ENCODE results near the gene MACROD2. TPM values are rescaled to one million over a fixed set of nuclear protein-coding genes. Genes with fewer than 3 reads are reported as not detected.
"Not testable (repeated sequence)": the region's sequence is repeated elsewhere in the genome, so short reads cannot be mapped to it uniquely, and the experiment has no call there.

Gene MACROD2
- polyA plus RNA-seq, 1 donor, result 5.4 TPM

- H3K36me3 ChIP-seq (ENCODE audit: control insufficient read depth, insufficient read depth, low read length), result no peaks in the 10 kb centered on the region
- no peak overlapping the region for H3K4me3 ChIP-seq (ENCODE audit: low read length)
- DNase-seq, result no peak
- H3K27me3 ChIP-seq (ENCODE audit: control insufficient read depth, insufficient read depth, low read length), result no peaks in the 10 kb centered on the region
- H3K9me3 ChIP-seq (ENCODE audit: control insufficient read depth, low read depth, low read length), result peaks cover 3% of the 10 kb centered on the region
- WGBS (ENCODE audit: insufficient coverage, low lambda C conversion rate), result no CpG with 5 or more reads among the region's 2 CpGs
- H3K4me1 ChIP-seq (ENCODE audit: control insufficient read depth, insufficient read depth, low read length), result no peaks in the 10 kb centered on the region
- H3K27ac ChIP-seq (ENCODE audit: low read length), result no peak overlapping the region
Observed at GRCh38 chr20:14992961-14993360, 997.6 kb downstream of the MACROD2 start.

GRCh38 chr20:14996883-14997672 is 1001.8 kb downstream of the MACROD2 start:
- H3K27me3 ChIP-seq (ENCODE audit: control insufficient read depth, insufficient read depth, low read length), result no peaks in the 10 kb centered on the region
- no peak for DNase-seq
- H3K4me3 ChIP-seq (ENCODE audit: low read length), result no peak overlapping the region
- peaks cover 3% of the 10 kb centered on the region for H3K9me3 ChIP-seq (ENCODE audit: control insufficient read depth, low read depth, low read length)
- H3K4me1 ChIP-seq (ENCODE audit: control insufficient read depth, insufficient read depth, low read length), result no peaks in the 10 kb centered on the region
- no CpG with 5 or more reads among the region's 2 CpGs for WGBS (ENCODE audit: insufficient coverage, low lambda C conversion rate)
- H3K27ac ChIP-seq (ENCODE audit: low read length), result no peak overlapping the region
- H3K36me3 ChIP-seq (ENCODE audit: control insufficient read depth, insufficient read depth, low read length), result no peaks in the 10 kb centered on the region

- Histone ChIP-seq H3K9me3 (ENCODE audit: control insufficient read depth, low read depth, low read length) (peaks cover 3% of the 10 kb centered on the region), H3K4me3 (ENCODE audit: low read length) (no peak overlapping the region), H3K27me3 (ENCODE audit: control insufficient read depth, insufficient read depth, low read length) (no peaks in the 10 kb centered on the region), H3K27ac (ENCODE audit: low read length) (no peak overlapping the region), H3K36me3 (ENCODE audit: control insufficient read depth, insufficient read depth, low read length) (no peaks in the 10 kb centered on the region), H3K4me1 (ENCODE audit: control insufficient read depth, insufficient read depth, low read length) (no peaks in the 10 kb centered on the region)
- DNase-seq, result no peak
- no CpG with 5 or more reads among the region's 3 CpGs for WGBS (ENCODE audit: insufficient coverage, low lambda C conversion rate)
Observed at GRCh38 chr20:14997791-14998190, 1002.5 kb downstream of the MACROD2 start.

- no peak for DNase-seq
- no peaks in the 10 kb centered on the region for H3K36me3 ChIP-seq (ENCODE audit: control insufficient read depth, insufficient read depth, low read length)
- no peaks in the 10 kb centered on the region for H3K4me1 ChIP-seq (ENCODE audit: control insufficient read depth, insufficient read depth, low read length)
- H3K9me3 ChIP-seq (ENCODE audit: control insufficient read depth, low read depth, low read length), result no peaks in the 10 kb centered on the region
- 20% methylated on average over 1 of the region's 4 CpGs for WGBS (ENCODE audit: insufficient coverage, low lambda C conversion rate)
- no peaks in the 10 kb centered on the region for H3K27me3 ChIP-seq (ENCODE audit: control insufficient read depth, insufficient read depth, low read length)
- H3K27ac ChIP-seq (ENCODE audit: low read length), result no peak overlapping the region
- H3K4me3 ChIP-seq (ENCODE audit: low read length), result no peak overlapping the region
Observed at GRCh38 chr20:15005300-15005986, 1010.1 kb downstream of the MACROD2 start.

- H3K36me3 ChIP-seq (ENCODE audit: control insufficient read depth, insufficient read depth, low read length), result no peaks in the 10 kb centered on the region
- H3K4me1 ChIP-seq (ENCODE audit: control insufficient read depth, insufficient read depth, low read length), result no peaks in the 10 kb centered on the region
- no peak for DNase-seq
- WGBS (ENCODE audit: insufficient coverage, low lambda C conversion rate), result 100% methylated on average over 1 of the region's 4 CpGs
- no peaks in the 10 kb centered on the region for H3K9me3 ChIP-seq (ENCODE audit: control insufficient read depth, low read depth, low read length)
- no peaks in the 10 kb centered on the region for H3K27me3 ChIP-seq (ENCODE audit: control insufficient read depth, insufficient read depth, low read length)
- H3K4me3 ChIP-seq (ENCODE audit: low read length), result no peak overlapping the region
- H3K27ac ChIP-seq (ENCODE audit: low read length), result no peak overlapping the region
Observed at GRCh38 chr20:15011631-15012030, 1016.3 kb downstream of the MACROD2 start.

GRCh38 chr20:15012566-15012965 is 1017.2 kb downstream of the MACROD2 start:
- Histone ChIP-seq H3K4me3 (ENCODE audit: low read length) (no peak overlapping the region), H3K27ac (ENCODE audit: low read length) (no peak overlapping the region), H3K9me3 (ENCODE audit: control insufficient read depth, low read depth, low read length) (no peaks in the 10 kb centered on the region), H3K4me1 (ENCODE audit: control insufficient read depth, insufficient read depth, low read length) (no peaks in the 10 kb centered on the region), H3K36me3 (ENCODE audit: control insufficient read depth, insufficient read depth, low read length) (no peaks in the 10 kb centered on the region), H3K27me3 (ENCODE audit: control insufficient read depth, insufficient read depth, low read length) (no peaks in the 10 kb centered on the region)
- WGBS (ENCODE audit: insufficient coverage, low lambda C conversion rate), result no CpG with 5 or more reads among the region's 6 CpGs
- no peak for DNase-seq

GRCh38 chr20:15016875-15017274 is 1021.6 kb downstream of the MACROD2 start:
- not testable (repeated sequence) for DNase-seq; H3K27ac ChIP-seq (ENCODE audit: low read length); H3K4me3 ChIP-seq (ENCODE audit: low read length); H3K36me3 ChIP-seq (ENCODE audit: control insufficient read depth, insufficient read depth, low read length); H3K4me1 ChIP-seq (ENCODE audit: control insufficient read depth, insufficient read depth, low read length); H3K9me3 ChIP-seq (ENCODE audit: control insufficient read depth, low read depth, low read length); H3K27me3 ChIP-seq (ENCODE audit: control insufficient read depth, insufficient read depth, low read length)
- WGBS (ENCODE audit: insufficient coverage, low lambda C conversion rate), result no CpG with 5 or more reads among the region's 1 CpG

- Histone ChIP-seq H3K27me3 (ENCODE audit: control insufficient read depth, insufficient read depth, low read length) (no peaks in the 10 kb centered on the region), H3K27ac (ENCODE audit: low read length) (no peak overlapping the region), H3K9me3 (ENCODE audit: control insufficient read depth, low read depth, low read length) (peaks cover 3% of the 10 kb centered on the region), H3K36me3 (ENCODE audit: control insufficient read depth, insufficient read depth, low read length) (no peaks in the 10 kb centered on the region), H3K4me3 (ENCODE audit: low read length) (no peak overlapping the region), H3K4me1 (ENCODE audit: control insufficient read depth, insufficient read depth, low read length) (no peaks in the 10 kb centered on the region)
- WGBS (ENCODE audit: insufficient coverage, low lambda C conversion rate), result 100% methylated on average over 4 of the region's 11 CpGs
- DNase-seq, result no peak
Observed at GRCh38 chr20:15018966-15019365, 1023.6 kb downstream of the MACROD2 start.

- H3K4me3 ChIP-seq (ENCODE audit: low read length), result no peak overlapping the region
- H3K4me1 ChIP-seq (ENCODE audit: control insufficient read depth, insufficient read depth, low read length), result no peaks in the 10 kb centered on the region
- H3K27ac ChIP-seq (ENCODE audit: low read length), result no peak overlapping the region
- no peaks in the 10 kb centered on the region for H3K36me3 ChIP-seq (ENCODE audit: control insufficient read depth, insufficient read depth, low read length)
- H3K9me3 ChIP-seq (ENCODE audit: control insufficient read depth, low read depth, low read length), result peaks cover 3% of the 10 kb centered on the region
- no peaks in the 10 kb centered on the region for H3K27me3 ChIP-seq (ENCODE audit: control insufficient read depth, insufficient read depth, low read length)
- DNase-seq, result no peak
- no CpG with 5 or more reads among the region's 9 CpGs for WGBS (ENCODE audit: insufficient coverage, low lambda C conversion rate)
Observed at GRCh38 chr20:15020845-15021244, 1025.5 kb downstream of the MACROD2 start.

GRCh38 chr20:15022921-15023320 is 1027.6 kb downstream of the MACROD2 start:
- no peaks in the 10 kb centered on the region for H3K4me1 ChIP-seq (ENCODE audit: control insufficient read depth, insufficient read depth, low read length)
- no peak overlapping the region for H3K4me3 ChIP-seq (ENCODE audit: low read length)
- H3K27me3 ChIP-seq (ENCODE audit: control insufficient read depth, insufficient read depth, low read length), result no peaks in the 10 kb centered on the region
- no peak for DNase-seq
- H3K36me3 ChIP-seq (ENCODE audit: control insufficient read depth, insufficient read depth, low read length), result no peaks in the 10 kb centered on the region
- peaks cover 3% of the 10 kb centered on the region for H3K9me3 ChIP-seq (ENCODE audit: control insufficient read depth, low read depth, low read length)
- no peak overlapping the region for H3K27ac ChIP-seq (ENCODE audit: low read length)

GRCh38 chr20:15026759-15027158 is 1031.4 kb downstream of the MACROD2 start:
- no peak for DNase-seq
- no CpG with 5 or more reads among the region's 1 CpG for WGBS (ENCODE audit: insufficient coverage, low lambda C conversion rate)
- no peaks in the 10 kb centered on the region for H3K36me3 ChIP-seq (ENCODE audit: control insufficient read depth, insufficient read depth, low read length)
- H3K9me3 ChIP-seq (ENCODE audit: control insufficient read depth, low read depth, low read length), result peaks cover 2% of the 10 kb centered on the region
- no peak overlapping the region for H3K4me3 ChIP-seq (ENCODE audit: low read length)
- H3K4me1 ChIP-seq (ENCODE audit: control insufficient read depth, insufficient read depth, low read length), result no peaks in the 10 kb centered on the region
- no peak overlapping the region for H3K27ac ChIP-seq (ENCODE audit: low read length)
- H3K27me3 ChIP-seq (ENCODE audit: control insufficient read depth, insufficient read depth, low read length), result no peaks in the 10 kb centered on the region
